ENCODE results near the gene RRAGC. TPM values are rescaled to one million over a fixed set of nuclear protein-coding genes. Genes with fewer than 3 reads are reported as not detected.
A peak's percentile ranks its signal among the peaks of the same experiment; 100 is the strongest.

RRAGC gene
- total RNA-seq, 1 experiment from 2014 or later, result 11.4 TPM

GRCh38 chr1:38804062-38804886 lies 55.3 kb downstream of the RRAGC start (continued):
- TF ChIP-seq, protein P1, sequence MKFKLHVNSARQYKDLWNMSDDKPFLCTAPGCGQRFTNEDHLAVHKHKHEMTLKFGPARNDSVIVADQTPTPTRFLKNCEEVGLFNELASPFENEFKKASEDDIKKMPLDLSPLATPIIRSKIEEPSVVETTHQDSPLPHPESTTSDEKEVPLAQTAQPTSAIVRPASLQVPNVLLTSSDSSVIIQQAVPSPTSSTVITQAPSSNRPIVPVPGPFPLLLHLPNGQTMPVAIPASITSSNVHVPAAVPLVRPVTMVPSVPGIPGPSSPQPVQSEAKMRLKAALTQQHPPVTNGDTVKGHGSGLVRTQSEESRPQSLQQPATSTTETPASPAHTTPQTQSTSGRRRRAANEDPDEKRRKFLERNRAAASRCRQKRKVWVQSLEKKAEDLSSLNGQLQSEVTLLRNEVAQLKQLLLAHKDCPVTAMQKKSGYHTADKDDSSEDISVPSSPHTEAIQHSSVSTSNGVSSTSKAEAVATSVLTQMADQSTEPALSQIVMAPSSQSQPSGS (CRISPR knock-in tag; IDR thresholded peaks at IDR 0.05; ENCODE audit: borderline replicate concordance, low read depth), result no peak
- TF ChIP-seq, protein P2, sequence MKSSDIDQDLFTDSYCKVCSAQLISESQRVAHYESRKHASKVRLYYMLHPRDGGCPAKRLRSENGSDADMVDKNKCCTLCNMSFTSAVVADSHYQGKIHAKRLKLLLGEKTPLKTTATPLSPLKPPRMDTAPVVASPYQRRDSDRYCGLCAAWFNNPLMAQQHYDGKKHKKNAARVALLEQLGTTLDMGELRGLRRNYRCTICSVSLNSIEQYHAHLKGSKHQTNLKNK (CRISPR knock-in tag; IDR thresholded peaks at IDR 0.05), result no peak
- TF ChIP-seq MAX (CRISPR knock-in tag; IDR thresholded peaks at IDR 0.05), result peak; percentile 23; the same call in 1 of the 2 replicates
- TF ChIP-seq KAT7 (CRISPR knock-in tag; IDR thresholded peaks at IDR 0.05; ENCODE audit: borderline replicate concordance), result no peak
- TF ChIP-seq FOXP1 (CRISPR knock-in tag; IDR thresholded peaks at IDR 0.05; ENCODE audit: borderline replicate concordance), result 0 out of 2 replicates have a peak, but pooled peaks have one; percentile 36
- peak; percentile 89 for TF ChIP-seq ZNF423 (CRISPR knock-in tag; IDR thresholded peaks at IDR 0.05)
- TF ChIP-seq FOXJ3 (CRISPR knock-in tag; IDR thresholded peaks at IDR 0.05; ENCODE audit: borderline replicate concordance), result no peak
- peak; percentile 86 for TF ChIP-seq TEAD1 (CRISPR knock-in tag; IDR thresholded peaks at IDR 0.05)
- no peak for TF ChIP-seq PRRX2 (CRISPR knock-in tag; IDR thresholded peaks at IDR 0.05)
- TF ChIP-seq, protein P3, sequence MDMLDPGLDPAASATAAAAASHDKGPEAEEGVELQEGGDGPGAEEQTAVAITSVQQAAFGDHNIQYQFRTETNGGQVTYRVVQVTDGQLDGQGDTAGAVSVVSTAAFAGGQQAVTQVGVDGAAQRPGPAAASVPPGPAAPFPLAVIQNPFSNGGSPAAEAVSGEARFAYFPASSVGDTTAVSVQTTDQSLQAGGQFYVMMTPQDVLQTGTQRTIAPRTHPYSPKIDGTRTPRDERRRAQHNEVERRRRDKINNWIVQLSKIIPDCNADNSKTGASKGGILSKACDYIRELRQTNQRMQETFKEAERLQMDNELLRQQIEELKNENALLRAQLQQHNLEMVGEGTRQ (CRISPR knock-in tag; IDR thresholded peaks at IDR 0.05), result no peak
- no peak for TF ChIP-seq ERG (CRISPR knock-in tag; IDR thresholded peaks at IDR 0.05)
- TF ChIP-seq, protein P4, sequence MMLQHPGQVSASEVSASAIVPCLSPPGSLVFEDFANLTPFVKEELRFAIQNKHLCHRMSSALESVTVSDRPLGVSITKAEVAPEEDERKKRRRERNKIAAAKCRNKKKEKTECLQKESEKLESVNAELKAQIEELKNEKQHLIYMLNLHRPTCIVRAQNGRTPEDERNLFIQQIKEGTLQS (CRISPR knock-in tag; conservative IDR thresholded peaks at IDR 0.05), result no peak
- no peak for TF ChIP-seq SMAD4 (CRISPR knock-in tag; IDR thresholded peaks at IDR 0.05)
- no peak for TF ChIP-seq OVOL2 (CRISPR knock-in tag; IDR thresholded peaks at IDR 0.05; ENCODE audit: borderline replicate concordance)
- TF ChIP-seq ZNF532 (CRISPR knock-in tag; IDR thresholded peaks at IDR 0.05; ENCODE audit: borderline replicate concordance), result no peak
- TF ChIP-seq ATF1 (CRISPR knock-in tag; IDR thresholded peaks at IDR 0.05), result no peak
- no peak for TF ChIP-seq ZNF416 (CRISPR knock-in tag; IDR thresholded peaks at IDR 0.05)
- TF ChIP-seq EMX1 (CRISPR knock-in tag; IDR thresholded peaks at IDR 0.05), result no peak
- TF ChIP-seq ZNF263 (CRISPR knock-in tag; IDR thresholded peaks at IDR 0.05; ENCODE audit: low read depth), result no peak
- TF ChIP-seq TP53 (CRISPR knock-in tag; IDR thresholded peaks at IDR 0.05), result no peak; the same call in 1 of the 2 replicates
- TF ChIP-seq NFATC4 (CRISPR knock-in tag; IDR thresholded peaks at IDR 0.05), result no peak
- TF ChIP-seq ZBTB43 (CRISPR knock-in tag; IDR thresholded peaks at IDR 0.05), result no peak
- no peak for TF ChIP-seq IRF2 (CRISPR knock-in tag; IDR thresholded peaks at IDR 0.05; ENCODE audit: borderline replicate concordance, low read depth)
- TF ChIP-seq, protein P5, sequence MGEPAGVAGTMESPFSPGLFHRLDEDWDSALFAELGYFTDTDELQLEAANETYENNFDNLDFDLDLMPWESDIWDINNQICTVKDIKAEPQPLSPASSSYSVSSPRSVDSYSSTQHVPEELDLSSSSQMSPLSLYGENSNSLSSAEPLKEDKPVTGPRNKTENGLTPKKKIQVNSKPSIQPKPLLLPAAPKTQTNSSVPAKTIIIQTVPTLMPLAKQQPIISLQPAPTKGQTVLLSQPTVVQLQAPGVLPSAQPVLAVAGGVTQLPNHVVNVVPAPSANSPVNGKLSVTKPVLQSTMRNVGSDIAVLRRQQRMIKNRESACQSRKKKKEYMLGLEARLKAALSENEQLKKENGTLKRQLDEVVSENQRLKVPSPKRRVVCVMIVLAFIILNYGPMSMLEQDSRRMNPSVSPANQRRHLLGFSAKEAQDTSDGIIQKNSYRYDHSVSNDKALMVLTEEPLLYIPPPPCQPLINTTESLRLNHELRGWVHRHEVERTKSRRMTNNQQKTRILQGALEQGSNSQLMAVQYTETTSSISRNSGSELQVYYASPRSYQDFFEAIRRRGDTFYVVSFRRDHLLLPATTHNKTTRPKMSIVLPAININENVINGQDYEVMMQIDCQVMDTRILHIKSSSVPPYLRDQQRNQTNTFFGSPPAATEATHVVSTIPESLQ (CRISPR knock-in tag; IDR thresholded peaks at IDR 0.05), result no peak
- TF ChIP-seq NR3C1 (CRISPR knock-in tag; conservative IDR thresholded peaks at IDR 0.05; ENCODE audit: low read depth), result no peak
- TF ChIP-seq ETV6 (CRISPR knock-in tag; IDR thresholded peaks at IDR 0.05), result 0 out of 2 replicates have a peak, but pooled peaks have one; percentile 42
- TF ChIP-seq NFYB (CRISPR knock-in tag; conservative IDR thresholded peaks at IDR 0.05; ENCODE audit: low read depth), result no peak
